Measurements from ENCODE around the gene IL10RA.

- TF ChIP-seq CTCF (IDR thresholded peaks at IDR 0.05; ENCODE audit: low read length) (no peak), EZH2 (optimal IDR thresholded peaks at IDR 0.05; ENCODE audit: low read depth, low read length) (no peak)
Measured at GRCh38 chr11:118018401-118018800, 32.2 kb downstream of the IL10RA start.

All from MM.1S (cell line).